ENCODE data around the gene PTGDR.

PTGDR gene

DNA sequence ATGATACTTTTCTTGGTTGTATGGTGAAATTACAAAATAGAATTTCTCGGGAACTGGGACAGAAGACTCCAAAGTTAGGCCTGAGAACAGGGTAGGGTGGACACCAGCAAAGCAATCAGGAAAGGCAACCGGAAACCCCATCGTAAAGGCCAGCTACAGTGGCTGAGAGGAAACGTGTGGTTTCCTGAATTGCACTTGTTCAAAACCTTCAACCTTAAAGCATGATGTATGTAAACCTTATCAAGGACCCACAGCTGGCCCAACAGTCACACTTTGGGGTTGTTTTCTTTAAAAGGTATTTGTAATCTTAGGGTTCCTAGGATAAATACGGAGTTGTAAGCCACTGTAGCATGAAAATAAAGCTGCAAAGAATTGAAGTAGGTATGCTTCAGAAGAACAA is 2.2 kb upstream of the PTGDR start:
- DNase-seq, result no peak

DNA sequence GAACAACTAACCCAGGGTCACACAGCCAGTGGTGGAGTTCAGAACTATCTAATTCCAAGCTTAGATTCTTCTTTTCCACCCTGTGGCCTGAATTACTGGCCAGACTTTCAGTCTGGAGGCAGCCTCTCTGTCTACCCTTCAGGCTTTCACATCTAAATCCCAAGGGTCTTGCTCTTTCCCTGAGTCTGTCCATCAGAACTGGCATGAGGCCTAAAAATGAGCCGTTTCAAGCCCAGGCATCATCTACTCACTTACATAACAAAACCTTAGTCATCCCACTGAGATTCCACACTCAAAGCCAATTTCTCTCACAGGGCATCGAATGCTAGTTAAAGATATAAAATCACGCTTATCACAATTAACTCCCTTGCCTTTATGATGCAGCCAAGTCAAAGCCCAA is 1.3 kb upstream of the PTGDR start:
- DNase-seq, result no peak

DNA sequence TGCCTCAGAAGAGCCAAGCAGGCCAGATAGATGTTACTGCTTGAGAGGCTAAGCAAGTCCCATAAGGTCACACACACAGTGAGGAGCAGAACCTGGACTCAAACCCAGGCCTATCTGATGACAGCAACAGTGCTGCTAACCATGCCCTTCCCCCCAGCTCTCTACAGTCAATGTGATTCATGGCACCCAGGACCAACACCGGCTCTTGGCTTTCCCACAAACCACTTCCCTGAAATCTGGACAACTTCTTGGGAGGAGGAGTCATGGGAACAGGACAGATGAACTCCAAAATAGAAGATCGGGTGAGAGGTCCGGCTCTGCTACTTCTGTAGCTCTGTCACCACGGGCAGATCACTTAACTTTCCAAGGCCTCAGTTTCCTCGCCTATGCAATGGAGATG is 716 bp upstream of the PTGDR start:
- DNase-seq, result no peak

DNA sequence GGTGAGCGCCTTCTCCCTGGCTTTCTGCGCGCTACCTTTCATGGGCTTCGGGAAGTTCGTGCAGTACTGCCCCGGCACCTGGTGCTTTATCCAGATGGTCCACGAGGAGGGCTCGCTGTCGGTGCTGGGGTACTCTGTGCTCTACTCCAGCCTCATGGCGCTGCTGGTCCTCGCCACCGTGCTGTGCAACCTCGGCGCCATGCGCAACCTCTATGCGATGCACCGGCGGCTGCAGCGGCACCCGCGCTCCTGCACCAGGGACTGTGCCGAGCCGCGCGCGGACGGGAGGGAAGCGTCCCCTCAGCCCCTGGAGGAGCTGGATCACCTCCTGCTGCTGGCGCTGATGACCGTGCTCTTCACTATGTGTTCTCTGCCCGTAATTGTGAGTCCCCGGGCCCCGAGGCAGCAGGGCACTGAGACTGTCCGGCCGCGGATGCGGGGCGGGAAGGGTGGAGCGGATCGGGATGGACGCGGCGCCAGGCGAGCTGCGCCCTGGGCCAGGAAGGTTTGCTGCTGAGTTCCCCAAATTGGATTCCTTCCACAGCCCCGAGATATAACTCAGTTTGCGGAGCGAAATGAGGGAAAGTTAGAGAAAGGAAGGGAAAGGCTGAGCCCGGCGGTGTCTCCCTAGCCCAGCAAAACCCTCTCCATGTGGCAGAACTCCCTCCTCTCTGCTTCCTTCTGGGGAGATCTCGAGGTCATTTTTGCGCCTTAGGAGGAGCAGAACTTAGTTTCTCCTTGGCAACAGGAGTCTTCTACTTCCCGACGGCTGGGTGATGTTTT is 972 bp downstream of the PTGDR start:
- DNase-seq, result no peak

DNA sequence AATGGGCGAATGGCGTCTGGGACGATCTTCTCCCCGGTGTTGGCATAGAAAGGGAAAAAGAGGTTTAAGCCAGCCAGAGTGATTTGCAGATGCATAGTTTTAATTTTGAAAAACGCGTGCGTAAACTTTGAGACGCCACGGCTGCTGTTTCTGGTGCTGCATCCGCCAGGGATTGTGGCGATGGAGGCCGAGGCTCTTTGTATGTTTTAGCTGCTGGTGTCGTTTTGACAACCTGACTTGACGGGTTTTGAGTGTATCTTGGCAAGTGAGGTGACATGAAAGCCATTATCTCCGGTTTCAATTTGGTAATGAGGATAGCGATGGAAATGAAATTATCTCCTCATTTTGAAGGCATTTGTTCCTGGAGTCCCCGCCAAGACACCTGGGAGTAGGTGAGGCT is 1.6 kb downstream of the PTGDR start:
- DNase-seq, result no peak

DNA sequence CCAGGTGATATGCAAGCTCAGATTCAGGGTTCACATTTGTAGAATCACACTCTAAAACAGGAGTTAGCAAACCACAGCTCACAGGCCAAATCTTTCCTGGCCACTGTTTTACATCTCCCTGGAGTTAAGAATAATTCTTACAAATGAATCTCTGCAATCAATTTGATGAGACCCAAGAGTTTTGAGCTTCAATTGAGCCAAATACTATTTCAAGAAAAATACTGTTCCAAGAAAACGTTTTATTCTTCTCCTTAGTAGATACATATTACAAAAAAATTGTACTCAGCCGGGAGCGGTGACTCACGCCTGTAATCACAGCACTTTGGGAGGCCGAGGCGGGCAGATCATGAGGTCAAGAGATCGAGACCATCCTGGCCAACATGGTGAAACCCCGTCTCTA is 2.5 kb downstream of the PTGDR start:
- DNase-seq, result no peak

DNA sequence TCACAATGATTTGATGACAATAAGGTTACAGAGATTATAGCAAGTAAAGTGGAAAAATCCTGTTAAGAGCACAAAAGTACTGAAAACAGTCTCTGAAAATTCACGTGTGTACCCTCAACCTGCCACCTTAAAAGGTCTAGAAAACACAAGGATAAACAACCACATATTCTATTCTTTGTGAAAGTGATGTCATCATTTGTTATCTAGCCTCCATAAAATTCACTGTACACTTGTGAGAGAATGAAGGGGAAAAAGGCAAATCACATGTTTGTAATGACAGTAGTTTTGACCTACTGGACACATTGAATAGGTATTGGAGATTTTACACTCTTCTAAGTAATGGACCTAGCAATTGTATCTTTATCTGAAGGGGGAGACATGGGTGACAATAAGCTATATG is 4.0 kb downstream of the PTGDR start:
- no peak for DNase-seq

DNA sequence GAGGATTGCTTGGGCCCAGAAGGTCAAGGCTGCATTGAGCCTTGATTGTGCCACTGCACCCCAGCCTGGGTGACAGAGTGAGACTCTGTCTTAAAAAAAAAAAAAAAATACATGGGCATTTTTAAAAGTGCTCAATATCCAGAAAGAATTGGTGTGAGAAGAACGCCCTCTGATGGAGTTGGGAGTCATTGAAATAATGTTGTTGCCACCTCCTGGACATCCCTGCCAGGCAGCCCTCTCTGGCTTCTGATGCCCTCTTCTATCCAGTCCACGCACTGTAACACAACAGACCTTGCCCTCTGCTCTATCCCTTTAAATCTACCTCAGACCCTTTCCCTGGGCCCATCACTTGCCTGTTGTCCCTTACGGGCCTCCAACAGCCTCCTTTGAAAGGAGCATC is 4.9 kb downstream of the PTGDR start:
- peak; percentile 35 for DNase-seq

DNA sequence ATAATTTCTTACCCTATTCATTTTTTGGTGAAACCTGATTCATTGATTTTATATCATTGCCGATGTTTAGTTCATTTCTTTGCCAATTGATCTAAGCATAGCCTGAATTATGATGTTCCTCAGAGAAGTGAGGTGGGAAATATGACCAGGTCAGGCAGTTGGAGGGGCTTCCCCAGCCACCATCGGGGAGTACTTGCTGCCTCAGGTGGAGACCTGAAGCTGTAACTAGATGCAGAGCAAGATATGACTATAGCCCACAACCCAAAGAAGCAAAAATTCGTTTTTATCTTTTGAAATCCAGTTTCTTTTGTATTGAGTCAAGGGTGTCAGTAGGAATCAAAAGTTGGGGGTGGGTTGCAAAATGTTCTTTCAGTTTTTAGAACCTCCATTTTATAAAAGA is 7.9 kb downstream of the PTGDR start:
- DNase-seq, result no peak

DNA sequence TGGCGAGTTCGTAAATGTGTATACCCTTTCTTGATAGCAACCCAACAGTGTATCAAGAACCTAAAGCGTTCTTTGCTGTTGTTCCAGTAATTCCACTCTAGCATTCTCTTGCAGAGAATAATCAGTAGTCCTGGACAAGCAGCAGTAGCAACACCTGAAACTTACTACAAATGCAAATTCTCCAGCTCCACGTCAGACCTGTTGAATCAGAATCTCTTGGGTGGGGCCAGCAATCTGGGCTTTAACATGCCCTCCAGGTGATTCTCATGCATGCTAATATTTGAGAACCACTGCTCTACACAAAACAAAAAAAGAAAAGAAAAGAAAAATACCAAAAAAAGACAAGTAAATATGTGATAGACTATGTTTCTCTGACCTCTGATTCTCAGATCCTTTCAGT is 10.1 kb downstream of the PTGDR start:
- DNase-seq, result no peak

DNA sequence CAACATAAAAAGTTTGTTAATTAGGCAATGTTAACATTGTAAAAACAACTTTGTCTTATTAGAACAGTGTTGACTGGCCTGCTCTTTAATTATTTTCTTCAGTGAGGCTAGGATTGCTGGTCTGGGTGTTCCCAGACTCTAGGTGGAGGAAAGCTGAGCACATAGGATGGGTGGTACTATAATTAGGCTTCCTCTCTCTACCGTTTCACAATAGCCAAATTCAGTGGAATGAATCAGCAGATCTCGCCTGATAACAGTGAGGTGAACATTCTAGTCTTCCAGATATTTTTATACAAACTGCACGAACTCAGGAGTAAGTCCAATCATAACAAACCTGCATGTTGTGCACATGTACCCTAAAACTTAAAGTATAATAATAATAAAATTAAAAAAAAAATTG is 11.9 kb downstream of the PTGDR start:
- DNase-seq, result no peak

DNA sequence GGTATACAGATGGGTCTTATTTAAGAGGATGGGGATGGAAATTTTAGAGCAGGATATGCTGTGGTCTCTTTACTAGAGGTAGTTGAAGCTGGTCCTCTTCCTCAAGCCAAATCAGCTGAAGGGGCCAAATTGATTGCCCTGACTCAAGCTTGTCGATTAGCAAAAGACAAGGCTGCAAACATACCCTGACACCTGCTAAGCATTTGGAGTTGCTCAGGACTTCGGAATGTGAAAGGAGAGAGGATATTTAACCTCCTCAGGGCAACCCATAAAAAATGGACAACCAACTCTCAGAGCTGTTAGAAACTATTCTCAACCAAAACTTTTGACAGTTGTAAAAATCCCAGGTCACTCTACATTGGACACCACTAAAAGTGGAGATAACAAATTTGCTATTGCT is 15.6 kb downstream of the PTGDR start:
- DNase-seq, result no peak

DNA sequence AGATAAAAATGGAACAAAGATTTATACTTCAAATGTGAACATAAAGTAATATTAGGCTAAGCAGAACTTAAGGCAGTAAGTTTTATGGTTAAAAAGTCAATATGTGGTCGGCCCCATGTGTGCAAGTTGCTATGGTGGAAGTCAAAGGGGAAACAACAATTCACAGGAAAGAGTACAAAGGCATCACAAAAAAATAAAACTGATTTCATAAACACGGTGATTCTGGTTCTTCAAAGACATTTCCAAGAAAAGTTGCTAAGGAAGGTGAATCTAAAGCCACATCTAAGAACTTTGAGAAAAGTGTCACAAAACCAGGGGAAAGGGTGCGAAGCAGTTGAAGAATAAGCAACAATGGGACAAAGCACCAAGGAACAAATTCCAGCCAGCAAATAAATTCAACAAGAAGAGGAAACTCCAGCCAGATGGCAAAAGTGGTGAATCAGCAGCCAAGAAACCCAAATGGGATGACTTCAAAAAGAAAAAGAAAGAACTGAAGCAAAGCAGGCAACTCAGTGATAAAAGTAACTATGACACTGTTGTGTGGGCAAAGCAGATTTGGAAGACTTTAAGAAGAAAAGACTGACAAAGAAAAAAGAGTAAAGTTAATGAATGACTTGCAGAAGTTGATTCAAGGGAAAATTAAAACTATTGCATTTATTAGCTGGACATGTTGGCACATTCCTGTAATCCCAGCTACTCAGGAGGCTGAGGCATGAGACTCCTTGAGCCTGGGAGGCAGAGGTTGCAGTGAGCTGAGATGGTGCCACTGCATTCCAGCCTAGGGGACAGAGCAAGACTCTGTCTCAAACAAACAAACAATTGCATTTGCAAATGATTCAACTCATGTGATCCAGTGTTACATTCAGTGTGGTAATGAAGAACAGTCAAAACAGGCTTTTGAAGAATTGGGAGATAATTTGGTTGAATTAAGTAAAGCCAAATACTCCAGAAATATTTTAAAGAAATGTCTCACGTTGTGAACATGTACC is 19.5 kb downstream of the PTGDR start:
- no peak for DNase-seq

DNA sequence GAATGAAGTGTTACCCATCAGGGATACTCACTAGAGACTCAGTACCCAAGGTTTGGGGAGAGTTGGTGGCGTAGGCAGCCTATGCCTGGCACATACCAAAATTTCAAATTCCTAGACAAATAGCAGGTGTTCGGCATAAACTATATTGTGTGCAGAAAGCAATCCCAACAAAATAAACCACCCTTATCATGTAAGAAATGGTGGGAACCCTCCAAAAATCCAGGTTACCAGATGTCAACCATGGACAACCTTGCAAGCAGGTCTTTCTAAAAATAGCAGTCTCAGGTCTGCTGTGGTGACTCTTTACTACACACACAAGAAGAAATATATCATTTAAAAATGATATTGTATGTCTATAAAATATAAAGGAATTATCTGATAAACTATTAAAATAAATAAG is 28.9 kb downstream of the PTGDR start:
- DNase-seq, result no peak

DNA sequence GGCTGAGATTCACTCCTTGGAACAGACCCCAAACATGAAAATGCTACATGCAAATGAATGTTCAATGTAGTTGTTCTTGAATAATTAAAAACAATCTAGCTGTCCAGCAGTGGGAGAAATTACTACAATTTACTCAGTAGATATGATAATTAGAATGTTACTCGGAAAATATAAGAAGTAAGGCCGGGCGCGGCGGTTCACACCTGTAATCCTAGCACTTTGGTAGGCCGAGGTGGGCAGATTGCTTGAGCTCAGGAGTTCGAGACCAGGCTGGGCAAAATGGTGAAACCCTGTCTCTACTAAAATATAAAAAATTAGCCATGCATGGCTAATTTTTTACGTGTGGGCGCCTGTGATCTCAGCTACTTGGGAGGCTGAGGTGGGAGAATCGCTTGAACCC is 31.3 kb downstream of the PTGDR start:
- DNase-seq, result no peak

DNA sequence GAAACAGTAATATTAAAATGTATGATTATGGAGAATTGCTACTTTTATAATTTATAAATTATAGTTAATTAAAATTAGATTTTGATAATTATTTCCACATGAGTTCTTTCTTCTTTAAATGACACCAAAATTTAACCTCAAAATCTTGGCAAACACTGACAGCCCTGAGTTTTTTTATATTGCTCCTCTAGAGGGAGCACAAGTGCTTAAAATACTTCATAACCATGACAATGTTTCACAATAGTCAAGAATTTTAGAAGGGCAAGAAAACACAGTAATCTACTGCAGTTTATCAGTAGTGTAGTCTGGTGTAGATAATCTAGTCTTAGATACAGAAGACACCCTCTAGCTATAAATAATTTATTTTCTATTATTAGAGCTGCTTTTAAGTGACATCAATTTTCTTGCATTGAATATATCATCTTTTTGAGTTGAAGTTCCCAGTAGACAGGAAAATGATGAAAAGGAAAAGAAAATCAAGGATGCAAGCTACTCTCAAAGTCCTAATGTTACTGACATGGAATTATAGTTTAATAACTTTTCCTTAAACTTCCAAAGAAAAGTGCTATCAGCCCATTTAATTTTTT is 32.3 kb downstream of the PTGDR start:
- DNase-seq, result peak; percentile 79

DNA sequence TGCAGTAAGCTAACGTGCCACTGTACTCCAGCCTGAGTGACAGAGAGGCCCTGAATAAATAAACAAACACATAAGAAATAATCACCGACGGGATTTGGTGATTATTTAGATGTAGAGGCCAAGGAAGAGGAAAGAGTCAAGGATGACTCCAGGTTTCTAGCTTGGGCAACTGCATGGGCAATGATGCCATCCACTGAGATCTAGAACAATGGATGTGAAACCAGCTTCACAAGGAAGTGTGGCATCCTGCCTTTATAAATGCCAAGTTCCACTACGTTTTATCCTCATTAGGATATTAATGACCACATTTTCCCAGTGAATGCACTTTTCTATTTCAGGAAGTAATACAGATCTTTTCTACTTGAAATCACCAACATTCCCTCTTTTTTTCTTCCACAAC is 35.7 kb downstream of the PTGDR start:
- DNase-seq, result peak; percentile 72

DNA sequence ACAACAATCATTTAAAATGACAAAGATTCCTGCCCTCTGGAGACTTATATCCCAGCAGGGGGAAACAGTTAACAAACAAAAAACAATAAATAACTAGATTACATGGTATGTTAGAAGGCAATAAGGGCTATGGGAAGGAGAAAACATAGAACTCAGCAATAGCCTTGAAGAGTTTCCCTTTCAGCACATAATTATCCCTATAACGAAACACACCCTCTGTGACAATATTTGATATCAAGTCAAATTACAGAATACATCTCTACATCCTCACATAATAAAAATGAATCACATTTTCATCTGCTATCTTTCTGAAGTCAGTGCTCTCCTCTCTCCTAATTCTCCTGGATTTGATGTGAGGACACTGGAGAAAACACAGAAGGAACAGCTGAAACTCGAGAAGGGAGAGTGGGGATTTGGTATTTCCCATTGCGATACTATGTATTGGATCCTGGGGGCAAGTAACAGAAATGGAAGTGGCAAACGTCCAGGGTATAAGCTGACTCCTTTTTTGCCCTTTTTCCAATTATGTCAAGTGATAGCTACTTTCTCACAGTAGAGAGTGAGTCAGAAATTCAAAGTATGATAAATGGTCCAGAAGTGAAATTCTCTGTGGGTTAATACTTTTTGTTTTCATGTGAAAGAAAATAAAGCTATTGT is 36.9 kb downstream of the PTGDR start:
- no peak for DNase-seq

DNA sequence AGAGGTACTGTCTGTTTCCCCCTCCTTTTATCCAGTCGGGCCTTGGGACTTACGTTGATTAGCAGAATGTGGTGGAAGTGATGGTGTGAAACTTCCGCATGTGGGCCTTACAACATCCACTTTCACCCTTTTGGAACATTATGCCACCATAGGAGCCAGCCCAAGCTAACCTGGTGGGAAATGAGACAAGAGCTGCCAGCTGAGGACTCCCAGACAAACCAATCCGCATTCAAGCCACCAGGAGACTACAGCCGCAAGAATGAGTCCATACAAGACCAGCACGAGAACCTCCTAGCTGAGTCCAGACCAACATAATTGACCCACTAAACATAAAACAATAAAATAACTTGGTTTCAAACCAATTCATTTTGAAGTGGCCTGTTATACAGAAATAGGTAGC is 37.5 kb downstream of the PTGDR start:
- no peak for DNase-seq

DNA sequence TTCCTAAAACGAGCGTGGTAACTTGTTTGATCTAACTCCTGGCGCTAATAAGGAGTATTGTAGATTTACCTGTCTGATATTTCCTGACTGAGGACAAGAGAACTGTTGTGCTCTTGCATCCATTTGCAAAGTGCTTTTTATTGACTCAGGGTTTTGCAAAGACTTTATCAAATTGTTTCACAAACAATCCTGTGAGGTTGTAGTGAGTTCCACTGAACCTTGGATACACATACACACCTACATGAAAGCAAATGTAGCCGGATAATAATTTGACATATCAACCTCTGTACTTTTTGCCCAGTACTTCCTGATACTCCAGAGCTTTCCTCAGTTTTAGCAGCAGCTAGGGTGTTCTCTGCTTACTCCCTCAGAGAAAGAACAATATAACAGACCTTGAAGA is 39.9 kb downstream of the PTGDR start:
- no peak for DNase-seq

DNA sequence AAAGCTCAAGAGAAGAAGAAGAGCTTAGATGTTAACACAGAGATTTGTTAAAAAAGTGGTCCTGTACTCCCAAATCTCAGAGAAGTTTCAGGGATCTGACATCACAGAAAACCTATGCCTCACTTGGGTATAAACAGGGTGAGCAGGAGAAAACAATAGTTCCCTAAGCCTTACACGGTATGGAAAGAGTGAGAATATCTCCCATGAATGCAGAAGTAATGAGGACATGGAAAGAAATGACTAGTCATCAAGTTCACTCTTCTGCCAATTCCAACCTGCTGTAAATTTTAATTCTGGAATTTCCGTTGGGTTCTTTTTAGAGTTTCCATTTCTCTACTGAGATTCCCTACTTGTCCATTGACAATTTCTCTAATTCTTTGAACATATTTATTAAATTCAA is 40.4 kb downstream of the PTGDR start:
- peak; percentile 74 for DNase-seq

DNA sequence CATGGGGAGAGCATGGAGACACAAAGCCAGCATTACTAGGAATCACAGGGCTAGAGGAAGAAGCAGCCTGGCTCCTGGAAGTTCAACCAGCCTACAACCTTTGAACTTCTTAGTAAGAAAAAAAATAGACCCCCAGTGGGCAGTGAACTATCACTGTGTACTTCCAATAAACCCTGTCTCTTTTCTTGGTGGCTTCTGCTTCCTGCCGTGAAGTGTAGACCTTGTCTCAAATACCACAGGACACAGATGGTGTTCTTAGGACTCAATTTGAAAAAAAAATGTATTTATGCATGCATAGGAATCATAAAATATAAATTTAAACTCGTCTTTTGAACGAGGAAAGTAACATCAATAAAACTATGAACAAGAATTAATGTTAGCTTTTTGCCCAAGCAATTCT is 43.0 kb downstream of the PTGDR start:
- DNase-seq, result no peak

DNA sequence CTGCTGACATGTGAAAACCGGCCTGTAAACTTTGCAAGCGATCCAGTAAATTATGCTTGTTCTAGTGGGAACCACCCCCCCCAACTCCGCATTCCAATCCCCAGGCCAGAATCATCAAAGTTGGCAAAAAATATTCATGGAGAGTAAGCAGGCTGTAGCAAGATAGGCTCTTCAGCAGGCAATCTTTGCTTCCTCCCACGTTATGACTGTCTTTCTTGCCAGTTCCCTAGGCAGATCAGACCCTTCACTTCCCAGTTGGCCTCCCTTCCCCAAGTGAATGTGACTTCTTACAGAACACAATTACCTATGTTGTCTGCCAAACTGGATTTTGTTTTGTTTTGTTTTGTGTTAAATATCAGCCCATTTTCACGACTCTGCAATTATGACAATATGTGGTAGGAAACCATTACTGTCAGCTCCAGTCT is 45.4 kb downstream of the PTGDR start:
- DNase-seq, result peak; percentile 79

Measured in suppressor macrophage treated with lipopolysaccharide for 4 hours (primary cell).